Islet precursor cell (in vitro differentiated cells): Measurements from ENCODE around the gene DAZL.
"Not testable (repeated sequence)": the region's sequence is repeated elsewhere in the genome, so short reads cannot be mapped to it uniquely, and the experiment has no call there.

ENCODE experiments used
- DNase-seq: peaks from one replicate; pipeline ENCODE4 v3.0.0-alpha.2; 2018

DAZL gene, protein sequence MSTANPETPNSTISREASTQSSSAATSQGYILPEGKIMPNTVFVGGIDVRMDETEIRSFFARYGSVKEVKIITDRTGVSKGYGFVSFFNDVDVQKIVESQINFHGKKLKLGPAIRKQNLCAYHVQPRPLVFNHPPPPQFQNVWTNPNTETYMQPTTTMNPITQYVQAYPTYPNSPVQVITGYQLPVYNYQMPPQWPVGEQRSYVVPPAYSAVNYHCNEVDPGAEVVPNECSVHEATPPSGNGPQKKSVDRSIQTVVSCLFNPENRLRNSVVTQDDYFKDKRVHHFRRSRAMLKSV

DNA sequence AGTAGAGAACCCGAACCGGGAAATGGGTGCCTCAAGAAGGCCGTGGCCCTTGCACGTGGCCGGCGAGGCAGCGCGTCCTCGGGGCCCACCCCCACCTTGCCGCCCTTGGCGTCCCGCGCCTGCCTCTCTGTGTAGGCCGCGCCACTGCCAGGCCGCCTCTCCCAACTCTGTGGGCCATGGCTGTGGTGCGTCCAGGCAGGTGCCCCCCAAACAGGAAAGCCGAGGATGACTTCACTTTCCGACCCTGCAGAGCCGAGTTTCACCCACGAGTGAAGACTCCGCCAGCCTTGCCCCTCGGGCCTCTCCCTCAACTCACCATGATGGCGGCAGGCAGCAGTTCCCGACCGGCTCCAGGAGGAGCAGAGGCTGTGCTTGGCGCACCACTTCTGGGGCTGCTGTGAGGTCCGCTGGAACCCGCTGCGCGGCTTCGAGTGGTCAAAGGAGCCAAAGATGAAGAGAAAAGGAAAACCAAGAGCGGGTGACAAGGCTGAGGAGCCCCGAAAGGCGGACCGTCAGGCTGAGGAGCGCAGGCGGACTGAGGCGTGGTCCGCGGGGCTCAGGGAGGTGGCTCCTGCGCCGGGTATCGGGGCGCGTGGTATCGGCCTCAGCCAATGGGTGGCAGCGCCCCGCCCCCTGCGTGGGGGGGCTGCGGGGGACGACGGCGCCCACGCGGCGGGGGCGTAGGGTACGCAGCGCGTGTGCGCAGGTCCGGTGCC lies at the start of gene DAZL:
DAZL (minus strand) TSS at position 537 of the 716 bp plus-strand sequence; CDS start at position 319, 218 bp downstream.
- no peak for DNase-seq

DNA sequence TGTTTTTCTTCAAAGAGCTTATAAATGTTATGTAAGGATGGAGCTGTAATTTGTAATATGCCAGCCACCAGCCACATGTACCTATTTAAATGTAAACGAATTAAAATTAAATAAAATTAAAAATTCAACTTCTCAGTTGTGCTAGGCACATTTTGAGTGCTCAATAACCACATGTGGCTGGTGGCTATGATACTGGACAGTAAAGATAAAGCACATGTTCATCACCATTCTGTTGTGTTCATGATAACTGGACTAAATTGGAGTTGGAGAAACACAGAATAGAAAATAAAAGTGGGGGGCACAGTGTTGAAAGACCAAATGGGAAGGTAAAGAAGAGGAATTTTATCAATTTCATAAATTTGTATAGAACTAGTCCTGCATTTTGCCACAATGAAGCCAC lies 49.8 kb upstream of the DAZL start:
- no peak for DNase-seq

DNA sequence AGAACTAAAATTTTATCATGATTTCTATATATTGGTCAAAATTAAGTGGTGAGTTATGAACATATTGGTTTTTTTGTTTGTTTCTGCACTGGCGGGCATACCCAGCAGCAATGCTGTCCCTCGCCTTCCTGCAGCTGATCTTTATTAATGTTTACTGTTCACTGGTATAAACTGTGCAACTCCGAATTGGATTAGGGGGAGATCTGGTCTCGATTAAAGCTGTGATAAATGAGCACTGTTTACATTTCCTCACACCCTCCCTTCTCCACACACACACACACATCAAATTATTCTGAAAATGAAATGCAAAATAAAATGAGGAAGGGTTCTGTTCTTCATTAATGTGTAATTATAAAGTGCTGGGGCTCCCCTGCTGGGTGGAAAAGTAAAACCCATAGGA lies 48.5 kb upstream of the DAZL start:
- DNase-seq, result no peak

DNA sequence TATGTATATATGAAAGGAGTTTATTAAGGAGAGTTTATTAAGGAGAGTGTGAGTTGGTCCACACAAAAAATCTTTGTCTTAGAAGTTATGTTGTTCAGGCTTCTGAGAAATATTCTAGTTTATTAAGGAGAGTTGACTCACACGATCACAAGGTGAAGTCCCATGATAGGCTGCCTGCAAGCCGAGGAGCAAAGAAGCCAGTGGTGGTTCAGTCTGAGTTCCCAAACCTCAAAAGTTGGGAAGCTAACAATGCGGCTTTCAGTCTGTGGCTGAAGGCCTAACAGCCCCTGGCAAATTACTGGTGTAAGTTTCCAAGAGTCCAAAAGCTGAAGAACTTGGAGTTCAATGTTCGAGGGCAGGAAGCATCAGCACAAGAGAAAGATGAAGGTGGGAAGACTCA lies 42.4 kb upstream of the DAZL start:
- no peak for DNase-seq

DNA sequence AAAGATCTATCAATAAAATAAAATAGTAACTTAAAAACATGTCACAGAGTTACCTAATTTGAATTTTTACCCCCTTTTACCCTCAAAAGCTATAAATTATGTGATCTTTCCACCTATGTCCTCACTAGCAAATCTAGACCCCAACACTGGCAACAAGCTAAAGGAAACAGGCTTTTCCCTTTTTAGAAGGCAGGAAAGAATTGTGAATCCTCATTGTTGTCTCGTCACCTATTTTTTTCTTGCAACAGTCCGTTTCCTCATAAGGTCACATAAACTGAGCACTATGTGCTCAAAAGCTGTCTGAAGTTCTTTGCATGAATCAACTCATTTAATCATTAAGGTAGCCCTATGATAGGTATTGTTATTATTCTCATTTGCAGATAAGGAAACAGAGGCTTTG lies 34.6 kb upstream of the DAZL start:
- no peak for DNase-seq

DNA sequence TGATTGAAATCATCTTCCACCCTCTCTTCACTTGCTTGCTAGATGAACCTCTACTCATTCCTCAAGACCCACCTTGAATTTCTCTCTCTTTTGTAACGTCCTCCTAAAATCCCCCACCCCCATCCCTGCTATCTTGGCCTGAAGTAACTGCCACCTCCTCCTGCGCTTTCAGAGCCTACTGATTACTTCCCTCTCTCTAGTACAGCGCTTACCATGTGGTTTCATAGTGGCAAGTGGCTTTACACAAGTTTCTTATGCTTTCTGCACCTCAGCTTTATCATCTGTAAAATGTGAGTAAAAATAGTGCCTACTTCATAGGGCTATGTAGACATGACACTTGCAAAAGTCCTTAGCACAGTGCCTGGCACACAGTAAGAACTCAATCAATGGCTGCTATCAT lies 28.7 kb upstream of the DAZL start:
- DNase-seq, result no peak

DNA sequence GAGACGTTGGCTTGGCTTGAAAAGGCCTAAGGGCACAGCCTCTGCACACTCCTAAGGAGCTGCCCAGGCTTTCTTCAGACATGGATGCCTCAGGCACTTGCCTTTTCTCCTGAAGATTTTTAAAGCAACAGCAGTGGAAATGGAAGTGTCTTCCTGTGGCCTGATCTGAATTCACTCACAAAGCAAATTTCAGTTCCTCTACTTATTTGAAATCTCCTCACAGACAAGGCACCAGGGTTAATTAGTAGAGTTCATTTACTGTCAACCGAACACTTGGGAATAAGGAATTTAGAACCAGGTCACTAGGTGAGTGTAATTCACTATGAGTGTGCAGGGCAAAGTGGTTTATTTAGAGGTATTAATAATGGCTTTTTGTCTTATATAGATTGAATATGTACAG lies 27.2 kb upstream of the DAZL start:
- DNase-seq, result no peak

DNA sequence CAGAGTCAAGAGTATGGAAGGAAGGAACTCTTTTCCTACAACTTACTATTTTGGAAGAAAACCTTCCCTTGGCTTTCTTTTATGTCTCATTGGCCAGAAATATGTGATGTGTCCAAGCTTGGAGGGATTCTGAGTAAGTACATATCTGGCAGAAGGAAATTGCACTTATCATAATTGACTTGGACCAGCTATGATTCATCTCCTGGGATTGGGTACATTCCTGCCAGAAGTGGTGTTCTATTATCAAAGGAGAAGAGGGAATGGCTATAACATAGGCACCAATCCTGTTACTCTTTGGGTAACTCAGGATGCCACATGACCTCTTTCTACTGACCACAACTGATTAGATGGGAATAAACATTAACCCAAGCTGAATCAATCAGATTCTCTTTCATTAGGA lies 13.5 kb upstream of the DAZL start:
- no peak for DNase-seq

DNA sequence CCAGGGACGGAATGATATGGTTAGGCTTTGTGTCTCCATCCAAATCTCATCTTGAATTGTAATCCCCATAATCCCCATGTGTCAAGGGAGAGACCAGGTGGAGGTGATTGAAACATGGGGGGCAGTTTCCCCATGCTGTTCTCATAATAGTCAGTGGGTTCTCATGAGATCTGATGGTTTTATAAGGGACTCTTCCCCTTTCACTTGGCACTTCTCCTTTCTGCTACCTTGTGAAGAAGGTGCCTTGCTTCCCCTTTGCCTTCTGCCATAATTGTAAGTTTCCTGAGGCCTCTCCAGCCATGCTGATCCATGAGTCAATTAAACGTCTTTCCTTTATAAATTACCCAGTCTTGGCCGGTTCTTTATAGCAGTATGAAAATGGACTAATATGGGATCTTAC lies 11.9 kb upstream of the DAZL start:
- not testable (repeated sequence) for DNase-seq

DNA sequence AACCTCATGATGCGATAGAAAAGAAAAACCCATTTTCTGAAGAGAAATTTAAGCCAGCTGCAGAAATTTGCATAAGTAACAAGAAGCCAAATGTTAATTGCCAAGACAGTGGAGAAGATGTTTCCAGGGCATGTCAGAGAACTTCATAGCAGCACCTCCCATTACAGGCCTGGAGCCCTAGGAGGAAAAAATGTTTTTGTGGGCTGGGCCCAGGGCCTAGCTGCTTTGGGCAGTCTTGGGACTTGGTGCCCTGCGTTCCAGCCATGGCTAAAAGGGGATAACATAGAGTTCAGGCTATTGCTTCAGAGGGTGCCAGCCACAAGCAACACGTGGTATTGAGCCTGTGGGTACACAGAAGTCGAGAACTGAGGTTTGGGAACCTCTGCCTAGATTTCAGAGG lies 10.9 kb upstream of the DAZL start:
- DNase-seq, result no peak

DNA sequence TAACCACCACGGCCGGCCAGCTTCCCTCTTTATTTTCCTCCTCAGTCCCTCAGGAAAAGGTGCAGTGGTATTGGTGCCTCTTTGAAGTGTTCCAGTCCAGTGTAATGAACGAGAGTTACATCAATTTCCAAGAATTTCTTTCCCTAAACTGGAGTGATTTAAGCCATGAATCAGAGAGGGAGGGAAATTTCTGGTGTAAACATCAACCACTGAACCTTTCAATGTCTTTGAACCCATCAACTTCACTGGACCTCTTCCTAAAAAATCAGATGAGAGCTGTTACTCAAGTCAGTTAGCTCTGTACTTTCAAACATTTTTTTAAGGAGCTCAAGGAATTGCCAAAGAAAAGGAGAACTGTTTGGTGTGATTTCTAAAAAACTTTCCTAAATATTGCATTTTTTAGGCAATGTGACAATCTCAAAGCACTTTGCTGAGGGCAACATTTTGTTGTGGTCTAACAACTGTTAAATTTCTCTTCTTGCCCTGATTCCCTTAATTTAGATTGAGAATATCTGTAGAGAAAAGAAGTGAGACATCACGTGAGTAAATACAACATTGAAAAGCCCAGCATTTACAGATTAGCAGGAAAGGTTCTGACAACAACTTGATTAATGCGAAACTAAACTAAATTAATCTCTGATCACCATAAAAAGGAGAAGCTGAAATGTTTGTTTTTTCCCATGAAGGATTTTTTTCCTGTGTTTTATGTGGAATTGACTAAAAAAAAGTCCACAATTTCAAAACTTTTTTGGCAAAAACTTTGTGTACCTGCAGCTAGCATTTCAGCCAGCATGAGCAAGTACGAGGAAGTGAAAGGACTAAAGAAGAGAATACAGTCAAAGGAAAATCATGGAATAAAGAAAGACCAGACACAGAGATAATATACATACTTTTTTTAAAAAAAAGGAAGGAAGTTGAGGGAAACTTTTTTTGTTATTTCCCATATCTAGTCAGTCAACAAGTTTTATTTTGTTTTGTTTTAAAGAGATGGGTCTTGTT lies 9.1 kb upstream of the DAZL start:
- DNase-seq, result no peak

DNA sequence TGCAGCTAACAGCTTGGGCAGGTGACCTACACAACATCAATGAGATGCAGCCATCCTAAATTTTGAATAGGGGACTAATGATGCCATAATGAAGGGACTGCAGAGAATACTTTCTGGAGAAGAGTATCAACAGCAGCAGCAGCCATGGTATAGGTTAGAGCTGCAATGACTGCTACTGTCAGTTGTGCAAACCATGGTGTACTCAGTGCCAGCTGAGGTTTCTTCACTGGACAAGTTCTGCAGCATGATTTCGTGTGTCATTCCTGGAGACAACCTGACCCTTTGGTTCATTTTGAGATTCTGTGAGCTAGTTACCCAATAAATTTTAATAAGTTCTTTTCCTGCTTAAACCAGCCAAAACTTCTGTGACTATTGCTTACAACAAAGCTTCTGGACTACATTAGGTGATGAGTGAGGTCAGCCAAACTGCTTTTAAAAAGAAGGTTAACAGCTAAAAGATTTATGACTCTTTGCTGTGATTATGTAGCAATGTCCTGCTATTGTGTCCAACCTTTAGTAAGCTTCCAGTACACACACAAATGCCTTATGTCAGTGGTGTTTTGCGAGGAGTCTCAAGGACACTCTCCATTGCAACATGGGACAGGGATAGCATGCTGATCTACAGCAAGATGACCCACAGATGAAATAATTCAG lies 4.8 kb upstream of the DAZL start:
- DNase-seq, result no peak

DNA sequence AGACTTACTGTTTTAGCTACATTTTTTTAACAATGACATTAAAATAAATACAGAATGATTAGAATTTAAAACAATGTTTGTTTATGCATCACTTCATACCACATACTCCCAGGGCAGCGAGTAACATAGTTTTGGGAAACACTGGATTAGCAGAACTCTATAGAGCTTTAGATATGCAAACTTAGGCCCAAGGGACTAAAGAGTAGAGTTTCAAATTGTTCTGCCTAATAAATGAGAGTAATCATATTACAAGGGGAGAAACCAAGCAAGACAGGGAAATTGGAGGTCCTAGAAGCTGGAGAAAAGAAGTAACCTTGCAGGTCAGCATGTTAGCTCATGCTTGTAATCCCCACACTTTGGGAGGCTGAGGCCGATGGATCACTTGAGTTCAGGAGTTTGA lies 3.6 kb upstream of the DAZL start:
- no peak for DNase-seq

DNA sequence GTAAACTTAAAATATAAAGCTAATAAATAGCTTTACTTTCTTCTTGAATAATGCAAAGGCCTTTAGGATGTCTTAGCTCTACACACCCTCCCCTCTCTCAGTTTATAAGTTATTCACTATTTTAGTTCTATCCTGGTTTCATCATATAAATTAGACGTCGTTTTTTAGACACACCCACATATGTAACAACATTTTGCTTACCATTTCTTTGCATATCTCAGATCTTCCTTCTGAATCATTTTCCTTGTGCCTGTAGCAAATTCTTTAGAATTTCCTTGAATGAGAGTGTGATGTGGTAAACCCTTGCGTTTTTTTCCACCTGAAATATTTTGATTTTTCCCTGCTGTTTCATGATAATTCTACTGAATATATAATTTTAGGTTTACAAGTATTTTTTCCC lies 2.5 kb upstream of the DAZL start:
- no peak for DNase-seq

DNA sequence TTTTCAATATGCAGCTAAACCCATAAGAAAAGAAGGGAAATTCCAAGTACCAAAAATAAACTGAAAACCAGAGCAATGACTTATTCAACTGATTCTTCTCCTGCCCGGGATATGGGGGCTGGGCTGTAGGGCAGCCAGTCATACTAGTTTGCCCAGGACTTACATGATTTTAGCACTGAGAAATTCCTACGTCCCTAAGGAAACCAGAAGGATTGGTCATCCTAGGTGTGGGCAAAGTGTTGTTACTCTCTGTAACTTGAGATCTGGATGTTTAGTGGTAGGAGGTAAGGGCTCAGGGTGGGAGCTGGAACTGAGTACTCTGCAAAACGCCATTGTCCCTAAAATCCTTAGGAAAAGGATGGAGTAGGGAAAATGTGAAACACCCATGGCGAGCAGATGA lies 1.2 kb upstream of the DAZL start:
- DNase-seq, result peak; percentile 60

DNA sequence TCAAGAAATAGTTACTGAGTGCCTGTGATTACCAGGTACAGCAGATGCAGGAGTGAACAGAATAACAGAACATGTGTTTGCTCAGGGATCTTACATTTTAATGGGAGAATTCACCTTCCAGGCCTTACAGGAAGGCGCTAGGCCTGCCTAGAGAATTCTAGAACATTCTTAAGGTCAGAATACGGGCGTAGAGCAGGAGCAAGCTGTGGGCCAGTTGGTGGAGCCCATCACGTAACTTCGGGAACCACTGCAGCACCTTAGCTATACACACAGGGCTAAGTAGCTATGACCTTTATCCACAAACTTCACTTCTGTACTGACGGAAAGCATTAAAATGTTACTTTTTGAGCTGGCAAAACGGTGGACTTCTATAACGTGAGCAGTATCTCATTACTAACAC lies 743 bp upstream of the DAZL start:
- DNase-seq, result no peak

DNA sequence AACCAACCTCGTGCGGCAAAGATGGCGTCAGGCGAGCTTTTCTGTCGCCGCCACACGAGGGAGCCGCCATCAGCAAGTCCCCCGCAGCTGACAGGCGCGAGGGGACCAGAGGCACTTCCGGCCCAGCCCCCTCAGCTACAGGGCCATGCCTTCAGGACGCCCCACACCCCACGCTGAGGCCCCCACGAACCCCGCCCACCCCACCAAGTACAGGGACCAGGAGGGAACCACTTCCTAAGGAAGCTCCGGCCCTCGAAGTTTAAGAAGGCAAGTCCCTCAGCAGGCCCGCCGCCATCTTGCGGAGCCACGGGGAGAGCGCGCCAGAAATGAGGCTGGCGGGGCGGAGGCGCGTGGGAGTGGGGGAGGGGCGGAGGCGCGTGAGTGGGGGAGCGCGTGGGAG lies 790 bp downstream of the DAZL start:
- no peak for DNase-seq

DNA sequence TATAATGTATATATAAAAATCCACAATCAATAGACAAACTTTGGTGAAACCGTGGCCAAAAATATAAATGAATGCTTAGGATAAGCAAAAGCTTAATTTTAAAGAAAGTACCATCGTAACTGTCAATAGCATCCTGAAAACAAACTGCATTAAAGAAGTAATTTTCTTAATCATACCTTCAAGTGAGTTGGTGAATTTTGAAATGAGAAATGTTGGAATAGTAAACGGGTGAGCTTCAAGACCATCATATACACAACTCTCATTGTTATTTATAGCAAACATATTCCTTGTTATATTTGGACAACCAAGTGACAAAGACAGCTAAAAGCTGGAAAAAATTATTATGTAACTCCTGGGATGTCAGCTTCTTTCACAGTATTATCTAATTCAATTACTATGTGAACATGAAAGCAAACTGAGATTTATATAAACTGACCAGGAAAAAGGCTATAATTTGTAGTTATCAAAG lies 3.7 kb downstream of the DAZL start:
- no peak for DNase-seq

DNA sequence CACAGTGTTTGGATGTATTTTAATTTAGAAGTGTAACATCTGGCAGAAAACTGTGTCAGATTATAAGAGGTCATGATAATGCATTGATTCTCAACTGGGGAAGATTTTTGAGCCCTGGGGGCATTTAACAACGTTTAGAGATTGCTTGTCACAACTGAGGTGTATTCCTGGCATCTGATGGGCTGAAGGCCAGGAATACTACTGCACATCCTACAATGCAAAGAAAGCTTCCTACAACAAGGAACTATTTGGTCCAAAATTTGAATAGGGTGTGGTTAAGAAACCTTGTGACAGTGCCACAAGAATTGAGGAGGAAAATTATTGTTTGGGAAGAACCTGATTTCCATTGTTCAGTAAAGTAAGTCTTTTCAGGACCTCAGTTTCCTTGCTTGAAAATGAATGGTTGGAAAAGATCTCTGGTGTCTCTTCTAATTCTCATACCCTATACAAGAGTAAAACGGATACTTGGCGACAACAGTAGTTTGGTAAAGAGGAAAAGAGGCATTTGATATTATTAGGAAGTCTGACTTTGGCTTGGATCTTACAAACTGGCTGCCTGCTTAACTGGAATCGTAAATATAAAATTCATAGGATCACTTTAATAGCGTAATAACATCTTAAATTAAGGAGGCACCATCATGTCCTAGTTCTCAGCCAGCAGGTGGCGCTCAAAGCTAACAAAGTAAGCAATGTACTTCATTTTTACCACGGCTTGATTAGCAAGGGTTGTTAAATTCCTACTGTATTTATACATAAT lies 4.3 kb downstream of the DAZL start:
- DNase-seq, result peak; percentile 60

DNA sequence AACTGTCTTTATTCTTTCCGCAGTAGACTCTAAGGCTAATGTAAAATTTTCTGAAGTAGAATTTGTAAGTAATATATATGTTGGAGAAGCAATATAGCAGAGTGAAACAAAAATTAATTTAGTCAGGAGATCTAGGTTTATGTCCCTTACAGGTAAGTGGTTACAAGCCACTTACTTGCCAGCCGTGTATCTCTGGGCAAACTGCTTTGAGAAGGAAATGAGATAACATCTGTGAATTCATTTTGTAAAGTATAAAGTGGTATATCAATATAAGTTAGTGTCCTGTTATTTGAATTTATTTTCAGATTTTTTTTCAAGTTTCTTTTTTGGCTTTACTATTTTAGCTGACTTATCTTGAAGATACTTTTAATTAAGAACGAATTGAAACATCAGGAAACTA lies 5.5 kb downstream of the DAZL start:
- no peak for DNase-seq

DNA sequence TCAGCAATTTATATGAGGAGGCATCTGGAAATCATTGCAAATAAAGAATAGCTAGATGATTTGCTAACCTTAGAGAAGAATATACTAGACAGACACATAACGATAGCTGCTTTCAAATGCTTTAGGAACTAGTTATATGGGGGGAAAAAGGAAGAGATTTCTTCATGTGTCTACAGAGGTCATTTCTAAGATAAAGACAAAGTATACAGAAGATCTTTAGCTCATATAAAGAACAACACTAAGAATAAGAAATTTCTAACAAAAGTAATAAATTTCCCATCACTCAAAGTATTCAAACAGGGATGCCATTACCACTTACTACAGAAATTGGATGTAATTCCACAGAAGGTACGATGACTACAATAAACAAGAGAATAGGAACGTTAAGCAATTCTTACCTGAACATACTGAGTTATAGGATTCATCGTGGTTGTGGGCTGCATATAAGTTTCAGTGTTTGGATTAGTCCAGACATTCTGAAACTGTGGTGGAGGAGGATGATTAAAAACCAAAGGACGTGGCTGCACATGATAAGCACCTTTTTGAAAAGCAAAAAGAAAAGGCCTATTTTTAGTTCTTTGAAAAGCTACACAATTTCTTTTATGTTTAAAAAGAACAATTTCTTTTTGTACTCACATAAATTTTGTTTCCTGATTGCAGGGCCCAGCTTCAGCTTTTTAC lies 8.7 kb downstream of the DAZL start:
- DNase-seq, result no peak

DNA sequence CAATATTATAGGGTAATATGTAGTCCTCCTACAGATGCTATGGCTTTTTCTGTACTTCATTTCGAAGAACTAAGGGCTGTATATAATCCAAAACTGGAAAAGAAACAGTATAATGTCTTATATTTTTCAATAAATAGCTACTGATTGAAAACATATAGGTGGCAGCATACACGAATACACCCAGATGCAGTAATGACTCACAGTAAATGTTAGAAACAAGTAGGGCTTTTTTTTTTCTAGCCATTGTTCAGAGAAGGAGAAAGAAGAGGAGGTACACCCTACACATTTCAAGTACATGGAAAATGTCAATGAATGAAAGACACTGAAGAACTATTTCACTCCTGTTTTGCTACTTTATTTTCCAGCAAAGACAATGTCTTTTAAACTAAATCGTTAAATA lies 9.4 kb downstream of the DAZL start:
- DNase-seq, result no peak
